ENCODE measurements around the gene CLASP2.

The CLASP2 gene

GRCh38 chr3:33636125-33636850, 81.8 kb downstream of the CLASP2 start:
- no peak for DNase-seq

GRCh38 chr3:33634262-33634661, 83.8 kb downstream of the CLASP2 start:
- no peak for DNase-seq

- DNase-seq: no peak
These were observed 88.8 kb downstream of the CLASP2 start for GRCh38 chr3:33629219-33629618.

- DNase-seq: no peak
These were observed 93.3 kb downstream of the CLASP2 start for GRCh38 chr3:33624756-33625155.

GRCh38 chr3:33613041-33613440, 105.0 kb downstream of the CLASP2 start:
- no peak for DNase-seq

- no peak for DNase-seq
These were observed 105.4 kb downstream of the CLASP2 start for GRCh38 chr3:33612607-33613006.

GRCh38 chr3:33602829-33603228, 115.2 kb downstream of the CLASP2 start:
- DNase-seq: no peak

- DNase-seq: no peak
These were observed 120.8 kb downstream of the CLASP2 start for GRCh38 chr3:33597257-33597689.

- DNase-seq: no peak
These were observed 125.1 kb downstream of the CLASP2 start for GRCh38 chr3:33592999-33593398.

- no peak for DNase-seq
These were observed 127.5 kb downstream of the CLASP2 start for GRCh38 chr3:33590541-33590940.

GRCh38 chr3:33586402-33586801, 131.7 kb downstream of the CLASP2 start:
- DNase-seq: no peak

GRCh38 chr3:33582234-33582633, 135.8 kb downstream of the CLASP2 start:
- DNase-seq: no peak

- DNase-seq: no peak
These were observed 136.4 kb downstream of the CLASP2 start for GRCh38 chr3:33581666-33582065.

- DNase-seq: no peak
These were observed 138.2 kb downstream of the CLASP2 start for GRCh38 chr3:33579840-33580239.

- no peak for DNase-seq
These were observed 138.9 kb downstream of the CLASP2 start for GRCh38 chr3:33579178-33579510.

GRCh38 chr3:33578325-33579177, 139.5 kb downstream of the CLASP2 start:
- DNase-seq: no peak

- DNase-seq: no peak
These were observed 140.5 kb downstream of the CLASP2 start for GRCh38 chr3:33577588-33577987.

GRCh38 chr3:33577173-33577572, 140.9 kb downstream of the CLASP2 start:
- no peak for DNase-seq

GRCh38 chr3:33575311-33575710, 142.7 kb downstream of the CLASP2 start:
- no peak for DNase-seq

- DNase-seq: no peak
These were observed 160.2 kb downstream of the CLASP2 start for GRCh38 chr3:33557829-33558228.

- no peak for DNase-seq
These were observed 160.8 kb downstream of the CLASP2 start for GRCh38 chr3:33557279-33557678.

- DNase-seq: no peak
These were observed 171.0 kb downstream of the CLASP2 start for GRCh38 chr3:33547101-33547500.

GRCh38 chr3:33544126-33544525, 173.9 kb downstream of the CLASP2 start:
- no peak for DNase-seq

GRCh38 chr3:33543601-33544000, 174.5 kb downstream of the CLASP2 start:
- no peak for DNase-seq

Data from activated CD4-positive, CD25-positive, alpha-beta regulatory T cell (primary cell).